ENCODE data around the gene CUEDC1.
A peak's percentile ranks its signal among the peaks of the same experiment; 100 is the strongest.

CUEDC1 gene

GRCh38 chr17:57860414-57860999 is 94.7 kb downstream of the CUEDC1 start:
- H3K27me3 ChIP-seq = no peaks in the 10 kb centered on the region

GRCh38 chr17:57859601-57860413 is 95.4 kb downstream of the CUEDC1 start:
- H3K36me3 ChIP-seq = peaks cover 4% of the 10 kb centered on the region
- no peaks in the 10 kb centered on the region for H3K9me3 ChIP-seq
- H3K27me3 ChIP-seq = no peaks in the 10 kb centered on the region
- TF ChIP-seq, protein P1, sequence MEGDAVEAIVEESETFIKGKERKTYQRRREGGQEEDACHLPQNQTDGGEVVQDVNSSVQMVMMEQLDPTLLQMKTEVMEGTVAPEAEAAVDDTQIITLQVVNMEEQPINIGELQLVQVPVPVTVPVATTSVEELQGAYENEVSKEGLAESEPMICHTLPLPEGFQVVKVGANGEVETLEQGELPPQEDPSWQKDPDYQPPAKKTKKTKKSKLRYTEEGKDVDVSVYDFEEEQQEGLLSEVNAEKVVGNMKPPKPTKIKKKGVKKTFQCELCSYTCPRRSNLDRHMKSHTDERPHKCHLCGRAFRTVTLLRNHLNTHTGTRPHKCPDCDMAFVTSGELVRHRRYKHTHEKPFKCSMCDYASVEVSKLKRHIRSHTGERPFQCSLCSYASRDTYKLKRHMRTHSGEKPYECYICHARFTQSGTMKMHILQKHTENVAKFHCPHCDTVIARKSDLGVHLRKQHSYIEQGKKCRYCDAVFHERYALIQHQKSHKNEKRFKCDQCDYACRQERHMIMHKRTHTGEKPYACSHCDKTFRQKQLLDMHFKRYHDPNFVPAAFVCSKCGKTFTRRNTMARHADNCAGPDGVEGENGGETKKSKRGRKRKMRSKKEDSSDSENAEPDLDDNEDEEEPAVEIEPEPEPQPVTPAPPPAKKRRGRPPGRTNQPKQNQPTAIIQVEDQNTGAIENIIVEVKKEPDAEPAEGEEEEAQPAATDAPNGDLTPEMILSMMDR (IDR thresholded peaks at IDR 0.05) = no peak
- H3K27ac ChIP-seq = peak overlapping the region; percentile 92
- H3K4me1 ChIP-seq (ENCODE audit: control insufficient read depth in 1 of 2, insufficient read depth in 1 of 2, low read depth in 1 of 2, low read length in 1 of 2) = peaks cover 24 to 32% of the 10 kb centered on the region in 2 experiments
- H3K4me3 ChIP-seq (ENCODE audit: low read depth in 1 of 2, low read length in 1 of 2) = no peak overlapping the region

More at GRCh38 chr17:57860414-57860999, 94.7 kb downstream of the CUEDC1 start:
- Histone ChIP-seq H3K27ac (peak overlapping the region; percentile 92), H3K4me1 (ENCODE audit: control insufficient read depth in 1 of 2, insufficient read depth in 1 of 2, low read depth in 1 of 2, low read length in 1 of 2) (peaks cover 24 to 32% of the 10 kb centered on the region in 2 experiments), H3K4me3 (ENCODE audit: low read depth in 1 of 2, low read length in 1 of 2) (peak overlapping the region; percentile 78 to 81), H3K36me3 (peaks cover 8% of the 10 kb centered on the region), H3K9me3 (no peaks in the 10 kb centered on the region)
- TF ChIP-seq, protein P1 (IDR thresholded peaks at IDR 0.05) = no peak

- H3K27me3 ChIP-seq = no peaks in the 10 kb centered on the region
- H3K4me1 ChIP-seq (ENCODE audit: control insufficient read depth in 1 of 2, insufficient read depth in 1 of 2, low read depth in 1 of 2, low read length in 1 of 2) = peaks cover 24 to 32% of the 10 kb centered on the region in 2 experiments
- no peaks in the 10 kb centered on the region for H3K36me3 ChIP-seq
- H3K9me3 ChIP-seq = no peaks in the 10 kb centered on the region
- H3K4me3 ChIP-seq (ENCODE audit: low read depth in 1 of 2, low read length in 1 of 2) = no peak overlapping the region
- no peak overlapping the region for H3K27ac ChIP-seq
- TF ChIP-seq, protein P1 (IDR thresholded peaks at IDR 0.05) = no peak
Observed at GRCh38 chr17:57858838-57859237, 96.4 kb downstream of the CUEDC1 start.

GRCh38 chr17:57856792-57857620 is 98.2 kb downstream of the CUEDC1 start:
- H3K9me3 ChIP-seq = no peaks in the 10 kb centered on the region
- no peak overlapping the region for H3K27ac ChIP-seq
- H3K27me3 ChIP-seq = no peaks in the 10 kb centered on the region
- H3K4me3 ChIP-seq (ENCODE audit: low read depth in 1 of 2, low read length in 1 of 2) = no peak overlapping the region
- no peaks in the 10 kb centered on the region for H3K36me3 ChIP-seq
- peaks cover 28 to 39% of the 10 kb centered on the region in 2 experiments for H3K4me1 ChIP-seq (ENCODE audit: control insufficient read depth in 1 of 2, insufficient read depth in 1 of 2, low read depth in 1 of 2, low read length in 1 of 2)
- TF ChIP-seq, protein P1 (IDR thresholded peaks at IDR 0.05) = no peak

DNA sequence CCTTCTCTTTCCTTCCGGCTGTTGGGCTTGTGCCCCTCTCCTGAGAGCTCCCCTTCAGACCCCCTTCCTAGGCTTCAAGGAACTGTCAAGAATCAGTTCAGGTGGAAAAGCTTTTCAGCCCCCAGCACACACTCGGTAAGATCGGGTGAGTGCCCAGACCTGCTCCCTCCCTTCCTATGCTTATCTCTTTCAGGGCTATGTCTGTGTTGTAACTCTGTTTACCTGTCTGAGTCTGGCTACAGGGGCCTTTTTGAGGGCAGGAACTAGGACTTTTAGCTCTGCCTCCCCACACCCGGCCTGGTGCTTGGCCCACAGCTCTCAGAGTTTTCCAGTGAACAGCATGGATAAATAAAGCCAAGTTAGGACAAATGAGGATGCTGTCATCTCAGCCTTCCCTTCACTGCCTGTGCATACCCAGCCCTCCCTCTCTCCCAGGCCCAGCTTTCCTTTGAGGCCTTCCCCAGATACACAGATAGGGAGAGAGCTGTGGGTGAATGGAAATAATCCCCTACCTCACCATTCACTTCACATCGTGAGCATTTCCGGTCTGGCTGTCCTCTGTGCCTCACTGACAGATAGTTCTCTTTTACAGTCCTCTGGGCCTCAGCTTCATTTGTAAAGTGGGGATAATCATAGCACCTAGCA is 99.7 kb downstream of the CUEDC1 start:
- TF ChIP-seq, protein P1 (IDR thresholded peaks at IDR 0.05) = no peak
- Histone ChIP-seq H3K4me1 (ENCODE audit: control insufficient read depth in 1 of 2, insufficient read depth in 1 of 2, low read depth in 1 of 2, low read length in 1 of 2) (peaks cover 28 to 39% of the 10 kb centered on the region in 2 experiments), H3K27ac (no peak overlapping the region), H3K4me3 (ENCODE audit: low read depth in 1 of 2, low read length in 1 of 2) (no peak overlapping the region), H3K27me3 (no peaks in the 10 kb centered on the region), H3K9me3 (no peaks in the 10 kb centered on the region), H3K36me3 (no peaks in the 10 kb centered on the region)
